Measurements from ENCODE around the gene RETN.
A peak's percentile ranks its signal among the peaks of the same experiment; 100 is the strongest.

RETN gene, protein sequence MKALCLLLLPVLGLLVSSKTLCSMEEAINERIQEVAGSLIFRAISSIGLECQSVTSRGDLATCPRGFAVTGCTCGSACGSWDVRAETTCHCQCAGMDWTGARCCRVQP

DNA sequence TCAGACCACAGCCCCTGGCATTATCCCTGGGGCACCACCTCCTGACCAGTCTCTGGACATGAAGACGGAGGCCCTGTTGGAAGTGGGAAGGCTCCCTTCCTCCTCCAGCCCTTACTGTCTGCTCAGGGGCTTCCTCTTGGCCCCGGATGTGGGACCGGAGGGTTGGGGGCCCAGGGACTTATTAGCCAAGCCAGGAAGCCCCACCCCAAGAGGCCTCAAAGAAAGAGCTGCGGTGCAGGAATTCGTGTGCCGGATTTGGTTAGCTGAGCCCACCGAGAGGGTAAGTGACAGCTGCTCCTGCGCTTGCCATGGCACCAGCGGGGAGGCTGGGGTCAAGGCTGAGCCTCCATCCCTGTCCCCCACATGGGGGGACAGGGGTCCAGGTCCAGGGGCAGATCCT is at the start of gene RETN:
TSS of gene RETN (plus strand) at position 208 of the 400 bp plus-strand sequence. CDS start 278 bp downstream, outside the sequence.
- no peak within 1 kb of the TSS for H3K4me3 ChIP-seq (ENCODE audit: low read length in 2 of 2)
- H3K9ac ChIP-seq (ENCODE audit: low read depth in 1 of 2, low read length in 2 of 2) = no peak within 1 kb of the TSS
- H3K4me1 ChIP-seq (ENCODE audit: control insufficient read depth in 2 of 2, insufficient read depth in 2 of 2, low read length in 2 of 2) = no peaks in the 10 kb centered on the region
- peaks cover 12 to 18% of the 10 kb centered on the region in 2 donors for H3K27me3 ChIP-seq (ENCODE audit: control insufficient read depth in 2 of 2, insufficient read depth in 2 of 2, low read length in 2 of 2)
- H3K36me3 ChIP-seq (ENCODE audit: control insufficient read depth in 2 of 2, insufficient read depth in 2 of 2, low read length in 2 of 2) = no peaks in the 10 kb centered on the region
- H3K9me3 ChIP-seq (ENCODE audit: control insufficient read depth in 2 of 2, low read length in 2 of 2) = no peaks in the 10 kb centered on the region
- no peak within 1 kb of the TSS for H3K27ac ChIP-seq (ENCODE audit: low read depth in 2 of 2, low read length in 2 of 2)

DNA sequence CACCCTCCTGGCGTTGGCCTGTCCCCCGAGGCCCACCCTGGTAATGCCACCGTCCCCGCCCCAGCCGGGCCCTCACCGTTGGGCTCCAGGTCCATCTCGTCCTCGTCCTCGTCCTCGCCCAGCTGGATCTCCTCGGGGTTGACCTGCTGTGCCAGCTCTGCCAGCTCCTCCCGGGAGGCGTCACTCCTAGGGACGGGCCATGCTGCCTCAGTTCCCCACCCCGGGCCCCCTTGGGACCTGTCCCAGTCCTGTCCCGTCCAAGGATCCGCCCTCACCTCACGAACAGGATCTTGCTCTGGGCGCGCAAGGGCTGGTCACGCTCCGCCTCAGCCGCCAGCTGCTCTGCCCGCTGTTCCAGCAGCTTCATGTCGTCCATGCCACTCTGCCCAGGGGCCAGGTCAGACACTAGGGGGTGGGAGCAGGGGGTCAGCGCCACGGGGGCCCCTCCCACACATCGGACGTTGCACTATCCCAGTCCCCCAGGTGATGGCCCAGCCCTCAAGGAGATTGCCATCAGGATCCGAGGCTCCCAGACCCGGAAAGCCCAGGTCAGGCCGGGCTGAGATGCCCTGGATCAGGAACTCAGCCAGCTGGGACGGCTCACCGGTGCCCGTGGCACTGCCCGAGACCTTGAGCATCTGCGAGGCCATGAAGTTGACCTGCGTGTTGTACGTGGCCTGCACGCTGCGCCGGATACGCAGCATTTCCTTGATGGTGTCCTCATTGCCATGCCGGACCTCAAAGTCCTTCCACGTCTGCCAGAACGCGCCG is 49.0 kb upstream of the RETN start:
- H3K27ac ChIP-seq (ENCODE audit: low read depth in 2 of 2, low read length in 2 of 2) = peak overlapping the region; percentile 80 to 83
- H3K9me3 ChIP-seq (ENCODE audit: control insufficient read depth in 2 of 2, low read length in 2 of 2) = no peaks in the 10 kb centered on the region
- H3K9ac ChIP-seq (ENCODE audit: low read depth in 1 of 2, low read length in 2 of 2) = no peak overlapping the region
- H3K36me3 ChIP-seq (ENCODE audit: control insufficient read depth in 2 of 2, insufficient read depth in 2 of 2, low read length in 2 of 2) = peaks cover 43 to 50% of the 10 kb centered on the region in 2 donors
- H3K4me1 ChIP-seq (ENCODE audit: control insufficient read depth in 2 of 2, insufficient read depth in 2 of 2, low read length in 2 of 2) = peaks cover 15 to 20% of the 10 kb centered on the region in 2 donors
- no peaks in the 10 kb centered on the region for H3K27me3 ChIP-seq (ENCODE audit: control insufficient read depth in 2 of 2, insufficient read depth in 2 of 2, low read length in 2 of 2)
- no peak overlapping the region for H3K4me3 ChIP-seq (ENCODE audit: low read length in 2 of 2)

DNA sequence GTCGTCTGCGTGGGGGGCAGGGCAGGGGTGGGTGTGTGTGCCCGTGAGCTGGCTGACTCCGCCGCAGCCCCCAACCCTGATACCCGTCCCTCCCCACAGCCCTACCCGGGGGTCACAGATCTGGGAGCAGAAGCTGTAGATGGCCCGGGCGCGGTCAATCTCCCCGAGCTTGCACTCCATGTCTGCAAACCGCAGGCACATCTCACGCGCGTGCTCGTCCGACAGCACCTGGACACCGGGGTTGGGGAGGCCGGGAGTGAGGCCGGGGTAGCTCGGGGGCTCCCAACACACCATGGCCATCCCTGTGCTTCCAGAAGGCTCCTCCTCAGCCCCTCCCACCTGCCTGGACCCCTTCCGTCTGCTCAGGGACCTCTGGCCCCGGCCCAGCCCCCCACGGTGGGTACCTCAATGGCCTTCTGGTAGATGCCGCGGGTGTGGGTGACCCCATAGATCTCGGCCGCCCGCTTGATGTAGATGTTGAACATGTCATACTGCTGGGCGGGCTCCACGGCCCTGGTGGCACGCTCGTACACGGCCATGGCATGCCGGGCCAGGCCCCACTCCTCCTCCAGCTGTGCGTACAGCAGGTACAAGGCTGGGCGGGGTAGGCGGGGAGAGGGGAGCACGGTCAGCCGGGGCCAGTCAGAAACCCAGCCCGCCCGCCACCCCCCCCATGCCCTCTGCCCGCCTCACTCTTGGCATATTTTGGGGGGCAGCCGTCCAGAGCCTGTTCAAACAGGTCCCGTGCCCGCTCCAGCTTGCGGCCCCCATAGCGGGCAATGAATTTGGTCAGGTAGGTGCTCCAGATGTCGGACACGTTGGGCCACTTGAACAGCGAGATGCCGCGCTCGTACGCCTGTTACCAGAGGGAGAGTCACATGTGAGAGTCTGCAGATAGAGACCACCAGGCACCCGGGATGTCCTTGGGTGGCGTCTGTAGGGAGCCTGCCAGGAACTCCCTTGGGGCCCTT is 48.1 kb upstream of the RETN start:
- no peaks in the 10 kb centered on the region for H3K27me3 ChIP-seq (ENCODE audit: control insufficient read depth in 2 of 2, insufficient read depth in 2 of 2, low read length in 2 of 2)
- H3K27ac ChIP-seq (ENCODE audit: low read depth in 2 of 2, low read length in 2 of 2) = no peak overlapping the region
- H3K4me1 ChIP-seq (ENCODE audit: control insufficient read depth in 2 of 2, insufficient read depth in 2 of 2, low read length in 2 of 2) = peaks cover 15 to 20% of the 10 kb centered on the region in 2 donors
- H3K9ac ChIP-seq (ENCODE audit: low read depth in 1 of 2, low read length in 2 of 2) = no peak overlapping the region
- peaks cover 45 to 54% of the 10 kb centered on the region in 2 donors for H3K36me3 ChIP-seq (ENCODE audit: control insufficient read depth in 2 of 2, insufficient read depth in 2 of 2, low read length in 2 of 2)
- H3K9me3 ChIP-seq (ENCODE audit: control insufficient read depth in 2 of 2, low read length in 2 of 2) = no peaks in the 10 kb centered on the region
- no peak overlapping the region for H3K4me3 ChIP-seq (ENCODE audit: low read length in 2 of 2)

DNA sequence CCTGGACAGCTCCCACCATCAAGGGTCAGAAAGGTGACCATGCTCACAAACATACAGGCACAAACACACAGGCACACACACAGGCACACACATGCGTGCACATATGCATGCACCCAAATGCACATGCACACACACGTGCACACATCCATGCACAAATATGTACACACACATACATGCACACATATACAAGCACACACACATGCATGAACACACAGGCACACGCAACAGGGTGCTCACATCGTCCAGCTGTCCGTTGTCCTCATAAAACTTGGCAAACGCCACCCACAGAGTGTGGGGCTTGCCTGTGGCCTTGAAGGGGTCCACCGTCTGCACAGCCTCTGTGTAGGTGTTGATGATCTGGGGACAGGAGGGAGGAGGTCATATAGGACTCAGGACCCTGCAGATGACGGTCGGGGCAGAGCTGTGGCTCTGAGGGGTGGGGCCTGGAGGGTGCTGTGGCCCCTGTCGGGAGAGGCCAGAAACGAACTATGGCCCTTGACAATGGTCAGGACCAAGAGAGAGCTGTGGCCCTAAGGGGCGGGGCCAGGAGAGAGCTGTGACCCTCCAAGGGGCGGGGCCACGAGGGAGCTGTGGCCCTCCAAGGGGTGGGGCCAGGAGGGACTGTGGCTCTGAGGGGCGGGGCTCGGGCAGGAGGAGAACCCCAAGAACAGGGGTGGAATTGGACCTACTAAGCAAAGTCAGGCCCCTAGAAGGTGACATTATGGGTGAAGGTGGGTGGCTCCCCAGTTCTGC is 45.7 kb upstream of the RETN start:
- peaks cover 37 to 62% of the 10 kb centered on the region in 2 donors for H3K36me3 ChIP-seq (ENCODE audit: control insufficient read depth in 2 of 2, insufficient read depth in 2 of 2, low read length in 2 of 2)

DNA sequence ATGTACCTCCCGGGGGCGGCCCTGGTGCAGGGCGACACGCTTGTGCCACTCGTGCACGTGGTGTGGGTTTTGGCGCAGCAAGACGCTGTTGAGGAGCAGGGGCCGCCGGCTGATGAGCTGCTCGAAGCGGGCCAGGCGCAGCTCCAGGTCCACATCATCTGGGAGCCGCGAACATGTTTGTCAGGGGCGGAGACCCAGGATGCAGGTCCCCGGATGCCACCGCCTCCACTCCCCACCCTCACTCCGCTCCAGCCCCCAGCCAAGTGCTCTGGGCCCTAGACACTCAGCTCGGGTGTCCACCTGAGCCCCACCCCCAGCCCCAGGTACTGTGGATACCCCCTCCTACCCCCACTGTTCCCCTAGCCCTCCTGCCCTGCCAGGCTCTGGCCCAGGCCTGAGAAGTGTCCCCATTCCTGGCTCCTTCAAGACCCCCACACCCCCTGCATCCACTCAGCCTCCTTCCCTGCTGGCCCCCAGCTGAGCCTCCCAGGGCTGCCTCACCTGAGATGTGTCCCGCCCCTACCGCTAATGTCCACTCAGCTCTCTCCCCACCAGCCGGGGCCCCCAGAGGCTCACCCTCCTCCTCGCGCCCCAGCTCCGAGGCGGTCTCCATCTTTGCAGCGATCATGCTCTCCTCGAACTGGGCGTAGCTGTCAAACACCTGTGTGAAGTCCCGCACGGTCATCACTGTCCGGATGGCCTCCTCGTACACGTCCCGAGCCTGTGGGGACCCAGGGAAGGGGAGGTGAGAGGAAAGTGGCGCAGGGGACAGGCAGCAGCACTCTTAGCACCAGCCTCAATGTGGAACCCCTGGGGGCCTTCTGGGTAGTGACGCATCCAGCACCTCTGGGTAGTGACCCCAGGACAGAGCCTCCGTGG is 44.9 kb upstream of the RETN start:
- H3K4me1 ChIP-seq (ENCODE audit: control insufficient read depth in 2 of 2, insufficient read depth in 2 of 2, low read length in 2 of 2) = peaks cover 18 to 22% of the 10 kb centered on the region in 2 donors
- no peak overlapping the region for H3K9ac ChIP-seq (ENCODE audit: low read depth in 1 of 2, low read length in 2 of 2)
- no peak overlapping the region for H3K27ac ChIP-seq (ENCODE audit: low read depth in 2 of 2, low read length in 2 of 2)
- no peaks in the 10 kb centered on the region for H3K27me3 ChIP-seq (ENCODE audit: control insufficient read depth in 2 of 2, insufficient read depth in 2 of 2, low read length in 2 of 2)
- H3K36me3 ChIP-seq (ENCODE audit: control insufficient read depth in 2 of 2, insufficient read depth in 2 of 2, low read length in 2 of 2) = peaks cover 37 to 57% of the 10 kb centered on the region in 2 donors
- H3K4me3 ChIP-seq (ENCODE audit: low read length in 2 of 2) = no peak overlapping the region
- no peaks in the 10 kb centered on the region for H3K9me3 ChIP-seq (ENCODE audit: control insufficient read depth in 2 of 2, low read length in 2 of 2)

More for the DNA sequence above, 45.7 kb upstream of the RETN start:
- H3K9ac ChIP-seq (ENCODE audit: low read depth in 1 of 2, low read length in 2 of 2) = no peak overlapping the region
- H3K27me3 ChIP-seq (ENCODE audit: control insufficient read depth in 2 of 2, insufficient read depth in 2 of 2, low read length in 2 of 2) = no peaks in the 10 kb centered on the region
- H3K4me1 ChIP-seq (ENCODE audit: control insufficient read depth in 2 of 2, insufficient read depth in 2 of 2, low read length in 2 of 2) = peaks cover 19% of the 10 kb centered on the region in 2 donors
- no peak overlapping the region for H3K4me3 ChIP-seq (ENCODE audit: low read length in 2 of 2)
- H3K9me3 ChIP-seq (ENCODE audit: control insufficient read depth in 2 of 2, low read length in 2 of 2) = no peaks in the 10 kb centered on the region
- no peak overlapping the region for H3K27ac ChIP-seq (ENCODE audit: low read depth in 2 of 2, low read length in 2 of 2)

DNA sequence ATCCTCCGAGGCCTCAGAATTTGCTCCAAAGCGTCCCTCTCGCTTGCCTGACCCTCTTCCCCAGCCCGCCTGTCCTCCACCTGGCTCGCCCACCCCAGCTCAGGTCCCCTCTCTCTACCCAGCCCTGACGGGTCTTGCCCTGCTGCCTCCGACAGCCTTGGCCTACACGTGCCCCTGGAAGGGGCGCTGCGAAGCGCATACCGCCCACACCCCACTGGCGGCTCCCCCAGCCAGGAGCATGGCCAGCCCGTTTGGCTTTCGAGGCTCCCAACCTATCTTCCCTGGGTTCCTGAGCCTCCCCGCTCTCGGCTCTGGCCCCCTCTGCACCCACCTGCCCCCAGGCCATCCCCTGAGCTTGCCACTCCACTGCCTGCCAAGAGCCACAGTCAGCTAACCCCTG is 44.0 kb upstream of the RETN start:
- Histone ChIP-seq H3K9ac (ENCODE audit: low read depth in 1 of 2, low read length in 2 of 2) (no peak overlapping the region), H3K27ac (ENCODE audit: low read depth in 2 of 2, low read length in 2 of 2) (no peak overlapping the region), H3K9me3 (ENCODE audit: control insufficient read depth in 2 of 2, low read length in 2 of 2) (no peaks in the 10 kb centered on the region), H3K27me3 (ENCODE audit: control insufficient read depth in 2 of 2, insufficient read depth in 2 of 2, low read length in 2 of 2) (no peaks in the 10 kb centered on the region), H3K4me1 (ENCODE audit: control insufficient read depth in 2 of 2, insufficient read depth in 2 of 2, low read length in 2 of 2) (peaks cover 13 to 16% of the 10 kb centered on the region in 2 donors), H3K4me3 (ENCODE audit: low read length in 2 of 2) (no peak overlapping the region), H3K36me3 (ENCODE audit: control insufficient read depth in 2 of 2, insufficient read depth in 2 of 2, low read length in 2 of 2) (peaks cover 37 to 57% of the 10 kb centered on the region in 2 donors)

DNA sequence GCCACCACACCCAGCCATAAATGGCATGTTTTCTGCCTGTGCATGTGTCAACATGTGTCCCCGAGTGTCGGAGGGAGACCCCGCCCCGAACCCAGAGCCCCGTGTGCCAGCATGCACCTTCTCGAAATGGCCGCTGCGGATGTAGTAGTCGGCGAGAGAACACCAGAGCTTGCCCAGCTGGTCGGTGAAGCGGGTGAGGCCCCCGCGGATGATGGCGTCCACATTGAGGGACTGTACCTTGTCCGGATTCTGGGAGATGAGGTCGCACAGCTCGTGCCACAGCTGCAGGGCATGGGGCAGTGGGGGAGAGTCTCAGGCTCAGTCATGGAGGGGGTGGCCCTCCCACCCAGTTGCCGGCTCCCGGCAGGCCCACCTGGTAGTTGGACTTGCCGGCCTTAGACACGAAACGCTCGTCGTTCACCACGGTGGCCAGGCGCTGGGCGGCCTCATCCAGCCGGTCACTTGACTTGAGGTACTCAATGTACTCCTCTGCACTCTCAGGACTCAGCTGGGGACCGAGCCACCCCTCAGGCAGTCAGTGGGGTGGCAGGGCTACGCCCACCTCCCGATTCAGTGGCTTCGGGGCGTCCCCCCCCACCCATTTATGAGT is 43.0 kb upstream of the RETN start:
- H3K4me1 ChIP-seq (ENCODE audit: control insufficient read depth in 2 of 2, insufficient read depth in 2 of 2, low read length in 2 of 2) = peaks cover 18 to 22% of the 10 kb centered on the region in 2 donors
- H3K27ac ChIP-seq (ENCODE audit: low read depth in 2 of 2, low read length in 2 of 2) = no peak overlapping the region
- H3K9me3 ChIP-seq (ENCODE audit: control insufficient read depth in 2 of 2, low read length in 2 of 2) = no peaks in the 10 kb centered on the region
- peaks cover 32 to 52% of the 10 kb centered on the region in 2 donors for H3K36me3 ChIP-seq (ENCODE audit: control insufficient read depth in 2 of 2, insufficient read depth in 2 of 2, low read length in 2 of 2)
- H3K4me3 ChIP-seq (ENCODE audit: low read length in 2 of 2) = no peak overlapping the region
- H3K9ac ChIP-seq (ENCODE audit: low read depth in 1 of 2, low read length in 2 of 2) = no peak overlapping the region
- H3K27me3 ChIP-seq (ENCODE audit: control insufficient read depth in 2 of 2, insufficient read depth in 2 of 2, low read length in 2 of 2) = no peaks in the 10 kb centered on the region

DNA sequence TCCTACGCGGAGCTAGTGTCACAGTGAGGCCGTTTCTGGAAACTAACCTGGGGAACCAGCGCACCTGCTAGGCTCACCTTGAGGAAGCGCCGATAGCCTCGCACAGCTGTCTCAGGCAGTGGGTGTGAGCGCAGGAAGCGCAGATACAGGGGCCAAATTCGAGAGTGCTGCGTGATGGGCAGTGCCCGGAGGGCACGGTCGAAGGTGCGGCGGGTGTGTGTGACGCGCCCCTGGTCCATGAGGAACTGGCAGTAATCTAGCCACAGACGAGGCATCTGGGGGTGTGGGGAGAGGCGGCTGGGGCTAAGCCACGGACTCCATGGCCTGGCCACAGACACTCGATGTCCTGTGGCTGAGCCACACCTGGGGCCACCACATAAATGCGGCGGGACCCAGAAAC is 41.7 kb upstream of the RETN start:
- peaks cover 20 to 44% of the 10 kb centered on the region in 2 donors for H3K36me3 ChIP-seq (ENCODE audit: control insufficient read depth in 2 of 2, insufficient read depth in 2 of 2, low read length in 2 of 2)
- H3K4me3 ChIP-seq (ENCODE audit: low read length in 2 of 2) = no peak overlapping the region
- H3K27me3 ChIP-seq (ENCODE audit: control insufficient read depth in 2 of 2, insufficient read depth in 2 of 2, low read length in 2 of 2) = no peaks in the 10 kb centered on the region
- H3K27ac ChIP-seq (ENCODE audit: low read depth in 2 of 2, low read length in 2 of 2) = no peak overlapping the region
- no peaks in the 10 kb centered on the region for H3K9me3 ChIP-seq (ENCODE audit: control insufficient read depth in 2 of 2, low read length in 2 of 2)
- H3K9ac ChIP-seq (ENCODE audit: low read depth in 1 of 2, low read length in 2 of 2) = no peak overlapping the region
- H3K4me1 ChIP-seq (ENCODE audit: control insufficient read depth in 2 of 2, insufficient read depth in 2 of 2, low read length in 2 of 2) = peaks cover 18 to 22% of the 10 kb centered on the region in 2 donors

All from mucosa of rectum (tissue), 2 donors.